Parathyroid adenoma (tissue), 2 donors: ENCODE data around the gene PARD3B.

Experiments
- H2AFZ ChIP-seq: fragments of 300-600 bp; sonication (generic); one replicate; pipeline ENCODE4 v1.7.0; 2017; ENCODE audit warnings: antibody characterized with exemption, mild to moderate bottlenecking
- H3K27ac ChIP-seq: fragments of 300-600 bp; sonication (generic); one replicate; pipeline ENCODE4 v1.7.0; 2017
- H3K27me3 ChIP-seq: fragments of 300-600 bp; sonication (generic); one replicate; pipeline ENCODE4 v1.7.0; 2017; ENCODE audit warnings: low read length; ENCODE audit not compliant: control insufficient read depth, insufficient read depth
- H3K36me3 ChIP-seq: fragments of 300-600 bp; sonication (generic); one replicate; pipeline ENCODE4 v1.7.0; 2017; ENCODE audit warnings: low read length; ENCODE audit not compliant: control insufficient read depth, insufficient read depth
- H3K4me1 ChIP-seq: fragments of 300-600 bp; sonication (generic); one replicate; pipeline ENCODE4 v1.7.0; 2017; ENCODE audit warnings: control low read depth
- H3K4me2 ChIP-seq: fragments of 300-600 bp; sonication (generic); one replicate; pipeline ENCODE4 v1.7.0; 2017; ENCODE audit warnings: low read length
- H3K4me3 ChIP-seq: fragments of 300-600 bp; sonication (generic); one replicate; pipeline ENCODE4 v1.7.0; 2017; ENCODE audit warnings: low read depth, low read length
- H3K79me2 ChIP-seq: fragments of 300-600 bp; sonication (generic); one replicate; pipeline ENCODE4 v1.7.0; 2017; ENCODE audit warnings: control low read depth
- H3K9ac ChIP-seq: fragments of 300-600 bp; sonication (generic); one replicate; pipeline ENCODE4 v1.7.0; 2017; ENCODE audit warnings: mild to moderate bottlenecking
- H3K9me3 ChIP-seq: fragments of 300-600 bp; sonication (generic); one replicate; pipeline ENCODE4 v1.7.0; 2017; ENCODE audit warnings: low read length; ENCODE audit not compliant: control insufficient read depth
- CTCF ChIP-seq: fragments of 300-600 bp; sonication (generic); IDR thresholded peaks from one replicate; pipeline ENCODE4 v1.7.0; 2017; ENCODE audit warnings: antibody characterized with exemption, mild to moderate bottlenecking
- donor health status: primary hyperparathyroidism.

The PARD3B gene

GRCh38 chr2:204986641-204987040 is 441.4 kb downstream of the PARD3B start:
- Histone ChIP-seq H3K27ac (no peak overlapping the region), H3K4me1 (no peaks in the 10 kb centered on the region), H3K9ac (no peak overlapping the region), H3K79me2 (peaks cover 3% of the 10 kb centered on the region), H3K9me3 (no peaks in the 10 kb centered on the region), H3K36me3 (no peaks in the 10 kb centered on the region), H3K4me3 (no peak overlapping the region), H2AFZ (no peak overlapping the region), H3K27me3 (no peaks in the 10 kb centered on the region), H3K4me2 (no peak overlapping the region)
- no peak for TF ChIP-seq CTCF

GRCh38 chr2:204988836-204989235 is 443.6 kb downstream of the PARD3B start:
- Histone ChIP-seq H3K4me3 (no peak overlapping the region), H3K27me3 (no peaks in the 10 kb centered on the region), H3K79me2 (peaks cover 3% of the 10 kb centered on the region), H3K36me3 (no peaks in the 10 kb centered on the region), H3K4me1 (no peaks in the 10 kb centered on the region), H3K9me3 (no peaks in the 10 kb centered on the region), H3K4me2 (no peak overlapping the region), H2AFZ (no peak overlapping the region), H3K27ac (no peak overlapping the region), H3K9ac (no peak overlapping the region)
- TF ChIP-seq CTCF: no peak

- no peaks in the 10 kb centered on the region for H3K4me1 ChIP-seq
- H3K9me3 ChIP-seq: no peaks in the 10 kb centered on the region
- no peak overlapping the region for H3K27ac ChIP-seq
- H3K79me2 ChIP-seq: peaks cover 3% of the 10 kb centered on the region
- H3K36me3 ChIP-seq: no peaks in the 10 kb centered on the region
- H2AFZ ChIP-seq: no peak overlapping the region
- no peak overlapping the region for H3K9ac ChIP-seq
- TF ChIP-seq CTCF: no peak
- no peak overlapping the region for H3K4me3 ChIP-seq
- no peaks in the 10 kb centered on the region for H3K27me3 ChIP-seq
- no peak overlapping the region for H3K4me2 ChIP-seq
Measured at GRCh38 chr2:204989877-204990276, 444.6 kb downstream of the PARD3B start.

GRCh38 chr2:205001300-205001966 is 456.2 kb downstream of the PARD3B start:
- no peak for TF ChIP-seq CTCF
- H3K4me2 ChIP-seq: no peak overlapping the region
- H3K27me3 ChIP-seq: no peaks in the 10 kb centered on the region
- H3K4me1 ChIP-seq: no peaks in the 10 kb centered on the region
- H3K4me3 ChIP-seq: no peak overlapping the region
- no peak overlapping the region for H2AFZ ChIP-seq
- H3K9me3 ChIP-seq: no peaks in the 10 kb centered on the region
- no peak overlapping the region for H3K27ac ChIP-seq
- no peaks in the 10 kb centered on the region for H3K79me2 ChIP-seq
- no peak overlapping the region for H3K9ac ChIP-seq
- no peaks in the 10 kb centered on the region for H3K36me3 ChIP-seq

- Histone ChIP-seq H3K9ac (no peak overlapping the region), H3K4me1 (no peaks in the 10 kb centered on the region), H3K27me3 (no peaks in the 10 kb centered on the region), H3K4me2 (no peak overlapping the region), H3K9me3 (no peaks in the 10 kb centered on the region), H3K4me3 (no peak overlapping the region), H2AFZ (no peak overlapping the region), H3K27ac (no peak overlapping the region), H3K79me2 (no peaks in the 10 kb centered on the region), H3K36me3 (no peaks in the 10 kb centered on the region)
- TF ChIP-seq CTCF: no peak
Measured at GRCh38 chr2:205002390-205002789, 457.1 kb downstream of the PARD3B start.
